SK-N-SH treated with all-trans-retinoic acid at 6 μM for 48 hours (cell line): ENCODE measurements around the gene USH2A.

ENCODE experiments used
- ATAC-seq: fragments of 200-7000 bp; cut with Tn5 transposase; 3 replicates; pipeline ENCODE4 v1.9.1; 2020; ENCODE audit warnings: mild to moderate bottlenecking, moderate library complexity
- ARNTL ChIP-seq: fragments of 450-650 bp; formaldehyde crosslinking; IDR thresholded peaks from 2 replicates; pipeline ENCODE4 v1.5.0; 2020; ENCODE audit warnings: low read depth, mild to moderate bottlenecking, moderate library complexity, borderline replicate concordance
- CREB5 ChIP-seq: fragments of 250-450 bp; sonication (Bioruptor Pico); IDR thresholded peaks from 2 replicates; pipeline ENCODE4 v1.5.1; 2020; ENCODE audit warnings: low read depth, mild to moderate bottlenecking, moderate library complexity
- CSDC2 ChIP-seq: fragments of 250-450 bp; sonication (Bioruptor Pico); IDR thresholded peaks from 2 replicates; pipeline ENCODE4 v1.5.0; 2020; ENCODE audit warnings: mild to moderate bottlenecking, moderate library complexity
- CSRNP3 ChIP-seq: fragments of 250-450 bp; sonication (Bioruptor Pico); IDR thresholded peaks from 2 replicates; pipeline ENCODE4 v1.5.1; 2021; ENCODE audit warnings: mild to moderate bottlenecking, moderate library complexity
- ESRRG ChIP-seq: fragments of 250-450 bp; sonication (Bioruptor Pico); IDR thresholded peaks from 2 replicates; pipeline ENCODE4 v1.6.1; 2021; ENCODE audit warnings: mild to moderate bottlenecking
- GLIS3 ChIP-seq: fragments of 250-450 bp; sonication (Bioruptor Pico); IDR thresholded peaks from 2 replicates; pipeline ENCODE4 v1.5.0; 2020; ENCODE audit warnings: mild to moderate bottlenecking, moderate library complexity
- ISL1 ChIP-seq: fragments of 250-450 bp; sonication (Bioruptor Pico); IDR thresholded peaks from 2 replicates; pipeline ENCODE4 v2.1.2; 2022; ENCODE audit warnings: mild to moderate bottlenecking, moderate library complexity
- OSR1 ChIP-seq: fragments of 250-450 bp; sonication (Bioruptor Pico); IDR thresholded peaks from 2 replicates; pipeline ENCODE4 v1.8.0; 2022; ENCODE audit warnings: moderate library complexity, mild to moderate bottlenecking, inconsistent platforms
- PATZ1 ChIP-seq: fragments of 250-450 bp; sonication (Bioruptor Pico); IDR thresholded peaks from 2 replicates; pipeline ENCODE4 v1.8.0; 2020; ENCODE audit warnings: mild to moderate bottlenecking, moderate library complexity, borderline replicate concordance
- POU6F1 ChIP-seq: fragments of 250-450 bp; sonication (Bioruptor Pico); IDR thresholded peaks from 2 replicates; pipeline ENCODE4 v1.8.0; 2021; ENCODE audit warnings: low read depth, mild to moderate bottlenecking, moderate library complexity, borderline replicate concordance
- PPARA ChIP-seq: fragments of 250-450 bp; sonication (Bioruptor Pico); IDR thresholded peaks from 2 replicates; pipeline ENCODE4 v1.5.0; 2020; ENCODE audit warnings: mild to moderate bottlenecking, borderline replicate concordance
- RARB ChIP-seq: fragments of 250-450 bp; sonication (Bioruptor Pico); IDR thresholded peaks from 2 replicates; pipeline ENCODE4 v1.8.0; 2021; ENCODE audit warnings: mild to moderate bottlenecking, moderate library complexity
- SNAI2 ChIP-seq: fragments of 250-450 bp; sonication (Bioruptor Pico); IDR thresholded peaks from 2 replicates; pipeline ENCODE4 v1.5.0; 2020; ENCODE audit warnings: mild to moderate bottlenecking, moderate library complexity
- TCF4 ChIP-seq: fragments of 250-450 bp; sonication (Bioruptor Pico); IDR thresholded peaks from 2 replicates; pipeline ENCODE4 v1.8.0; 2021; ENCODE audit warnings: mild to moderate bottlenecking, moderate library complexity, borderline replicate concordance
- TOX ChIP-seq: fragments of 250-450 bp; sonication (Bioruptor Pico); IDR thresholded peaks from 2 replicates; pipeline ENCODE4 v1.8.0; 2021; ENCODE audit warnings: mild to moderate bottlenecking, moderate library complexity, borderline replicate concordance
- ZFP3 ChIP-seq: fragments of 250-450 bp; sonication (Bioruptor Pico); IDR thresholded peaks from 2 replicates; pipeline ENCODE4 v1.5.0; 2020; ENCODE audit warnings: mild to moderate bottlenecking, moderate library complexity
- ZFP30 ChIP-seq: fragments of 450-650 bp; formaldehyde crosslinking; IDR thresholded peaks from 2 replicates; pipeline ENCODE4 v1.5.0; 2022; ENCODE audit warnings: mild to moderate bottlenecking, moderate library complexity
- ZNF565 ChIP-seq: fragments of 450-650 bp; formaldehyde crosslinking; conservative IDR thresholded peaks from 2 replicates; pipeline ENCODE4 v1.5.0; 2020; ENCODE audit warnings: low read depth, mild to moderate bottlenecking, moderate library complexity
- ZNF70 ChIP-seq: fragments of 450-650 bp; formaldehyde crosslinking; IDR thresholded peaks from 2 replicates; pipeline ENCODE4 v1.5.0; 2020; ENCODE audit warnings: mild to moderate bottlenecking, moderate library complexity
- ZNF8 ChIP-seq: fragments of 450-650 bp; formaldehyde crosslinking; IDR thresholded peaks from 2 replicates; pipeline ENCODE4 v1.5.0; 2020; ENCODE audit warnings: mild to moderate bottlenecking, moderate library complexity

Gene USH2A

GRCh38 chr1:216215169-216215568, 208.1 kb downstream of the USH2A start (continued):
- TF ChIP-seq TOX (CRISPR knock-in tag), result no peak

GRCh38 chr1:216212826-216213225, 210.4 kb downstream of the USH2A start:
- TF ChIP-seq ZNF8 (CRISPR knock-in tag) (no peak), CSRNP3 (no peak), ZFP3 (no peak), ZNF70 (CRISPR knock-in tag) (no peak), ISL1 (no peak), CREB5 (CRISPR knock-in tag) (no peak), OSR1 (CRISPR knock-in tag) (no peak), PATZ1 (CRISPR knock-in tag) (no peak), PPARA (CRISPR knock-in tag) (no peak)
- TF ChIP-seq, all 23 proteins: peak for 0

GRCh38 chr1:216210081-216210480, 213.2 kb downstream of the USH2A start:
- no peak for ATAC-seq
- TF ChIP-seq CSRNP3 (no peak), ARNTL (no peak)

More at GRCh38 chr1:216212826-216213225, 210.4 kb downstream of the USH2A start:
- ATAC-seq, result no peak

GRCh38 chr1:216209125-216209524, 214.1 kb downstream of the USH2A start:
- TF ChIP-seq RARB (CRISPR knock-in tag) (no peak), ARNTL (no peak), CSRNP3 (no peak), ESRRG (CRISPR knock-in tag) (no peak), SNAI2 (CRISPR knock-in tag) (no peak), ZNF565 (no peak), GLIS3 (CRISPR knock-in tag) (no peak), ISL1 (no peak), ZNF70 (CRISPR knock-in tag) (no peak), TOX (CRISPR knock-in tag) (no peak), PATZ1 (CRISPR knock-in tag) (no peak), PPARA (CRISPR knock-in tag) (no peak), POU6F1 (CRISPR knock-in tag) (no peak), CSDC2 (no peak), ZFP30 (CRISPR knock-in tag) (no peak), TCF4 (CRISPR knock-in tag) (no peak), OSR1 (CRISPR knock-in tag) (no peak)
- no peak for ATAC-seq
